Measurements from ENCODE around the gene CDH15. TPM values are rescaled to one million over a fixed set of nuclear protein-coding genes. Genes with fewer than 3 reads are reported as not detected.

The CDH15 gene
- total and polyA plus RNA-seq, 9 of the 15 experiments (the other 6 are each of a cell fraction or from before 2014, with no cell fraction given): 0.07 to 0.18 TPM; not detected in 7

DNA sequence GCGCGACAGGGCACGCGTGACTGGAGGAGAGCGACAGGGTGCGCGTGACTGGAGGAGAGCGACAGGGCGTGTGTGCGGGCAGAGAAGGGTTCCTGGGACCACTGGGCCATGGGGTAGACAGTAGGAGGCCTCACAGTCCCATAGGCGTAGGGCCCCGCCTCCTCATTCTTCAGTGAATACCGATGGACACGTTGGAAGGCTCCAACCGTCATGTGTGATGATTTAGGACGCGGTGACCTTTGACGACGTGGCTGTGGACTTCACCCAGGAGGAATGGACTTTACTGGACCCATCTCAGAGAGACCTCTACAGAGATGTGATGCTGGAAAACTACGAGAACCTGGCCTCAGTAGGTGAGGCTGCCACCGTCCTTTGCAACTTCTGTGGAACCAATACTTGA is 51.4 kb downstream of the CDH15 start (continued):
- TF ChIP-seq, protein P1, sequence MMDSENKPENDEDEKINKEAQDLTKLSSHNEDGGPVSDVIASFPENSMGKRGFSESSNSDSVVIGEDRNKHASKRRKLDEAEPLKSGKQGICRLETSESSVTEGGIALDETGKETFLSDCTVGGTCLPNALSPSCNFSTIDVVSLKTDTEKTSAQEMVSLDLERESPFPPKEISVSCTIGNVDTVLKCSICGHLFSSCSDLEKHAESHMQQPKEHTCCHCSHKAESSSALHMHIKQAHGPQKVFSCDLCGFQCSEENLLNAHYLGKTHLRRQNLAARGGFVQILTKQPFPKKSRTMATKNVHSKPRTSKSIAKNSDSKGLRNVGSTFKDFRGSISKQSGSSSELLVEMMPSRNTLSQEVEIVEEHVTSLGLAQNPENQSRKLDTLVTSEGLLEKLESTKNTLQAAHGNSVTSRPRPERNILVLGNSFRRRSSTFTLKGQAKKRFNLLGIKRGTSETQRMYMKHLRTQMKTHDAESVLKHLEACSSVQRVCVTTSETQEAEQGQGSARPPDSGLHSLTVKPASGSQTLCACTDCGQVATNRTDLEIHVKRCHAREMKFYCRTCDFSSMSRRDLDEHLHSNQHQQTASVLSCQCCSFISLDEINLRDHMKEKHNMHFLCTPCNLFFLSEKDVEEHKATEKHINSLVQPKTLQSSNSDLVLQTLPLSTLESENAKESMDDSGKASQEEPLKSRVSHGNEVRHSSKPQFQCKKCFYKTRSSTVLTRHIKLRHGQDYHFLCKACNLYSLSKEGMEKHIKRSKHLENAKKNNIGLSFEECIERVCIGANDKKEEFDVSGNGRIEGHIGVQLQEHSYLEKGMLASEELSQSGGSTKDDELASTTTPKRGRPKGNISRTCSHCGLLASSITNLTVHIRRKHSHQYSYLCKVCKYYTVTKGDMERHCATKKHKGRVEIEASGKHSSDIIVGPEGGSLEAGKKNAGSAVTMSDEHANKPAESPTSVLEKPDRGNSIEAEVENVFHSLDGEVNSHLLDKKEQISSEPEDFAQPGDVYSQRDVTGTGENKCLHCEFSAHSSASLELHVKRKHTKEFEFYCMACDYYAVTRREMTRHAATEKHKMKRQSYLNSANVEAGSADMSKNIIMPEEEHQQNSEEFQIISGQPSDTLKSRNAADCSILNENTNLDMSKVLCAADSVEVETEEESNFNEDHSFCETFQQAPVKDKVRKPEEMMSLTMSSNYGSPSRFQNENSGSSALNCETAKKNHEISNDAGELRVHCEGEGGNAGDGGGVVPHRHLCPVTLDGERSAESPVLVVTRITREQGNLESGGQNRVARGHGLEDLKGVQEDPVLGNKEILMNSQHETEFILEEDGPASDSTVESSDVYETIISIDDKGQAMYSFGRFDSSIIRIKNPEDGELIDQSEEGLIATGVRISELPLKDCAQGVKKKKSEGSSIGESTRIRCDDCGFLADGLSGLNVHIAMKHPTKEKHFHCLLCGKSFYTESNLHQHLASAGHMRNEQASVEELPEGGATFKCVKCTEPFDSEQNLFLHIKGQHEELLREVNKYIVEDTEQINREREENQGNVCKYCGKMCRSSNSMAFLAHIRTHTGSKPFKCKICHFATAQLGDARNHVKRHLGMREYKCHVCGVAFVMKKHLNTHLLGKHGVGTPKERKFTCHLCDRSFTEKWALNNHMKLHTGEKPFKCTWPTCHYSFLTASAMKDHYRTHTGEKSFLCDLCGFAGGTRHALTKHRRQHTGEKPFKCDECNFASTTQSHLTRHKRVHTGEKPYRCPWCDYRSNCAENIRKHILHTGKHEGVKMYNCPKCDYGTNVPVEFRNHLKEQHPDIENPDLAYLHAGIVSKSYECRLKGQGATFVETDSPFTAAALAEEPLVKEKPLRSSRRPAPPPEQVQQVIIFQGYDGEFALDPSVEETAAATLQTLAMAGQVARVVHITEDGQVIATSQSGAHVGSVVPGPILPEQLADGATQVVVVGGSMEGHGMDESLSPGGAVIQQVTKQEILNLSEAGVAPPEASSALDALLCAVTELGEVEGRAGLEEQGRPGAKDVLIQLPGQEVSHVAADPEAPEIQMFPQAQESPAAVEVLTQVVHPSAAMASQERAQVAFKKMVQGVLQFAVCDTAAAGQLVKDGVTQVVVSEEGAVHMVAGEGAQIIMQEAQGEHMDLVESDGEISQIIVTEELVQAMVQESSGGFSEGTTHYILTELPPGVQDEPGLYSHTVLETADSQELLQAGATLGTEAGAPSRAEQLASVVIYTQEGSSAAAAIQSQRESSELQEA (IDR thresholded peaks at IDR 0.05; ENCODE audit: low read depth): no peak
- TF ChIP-seq, protein P2, sequence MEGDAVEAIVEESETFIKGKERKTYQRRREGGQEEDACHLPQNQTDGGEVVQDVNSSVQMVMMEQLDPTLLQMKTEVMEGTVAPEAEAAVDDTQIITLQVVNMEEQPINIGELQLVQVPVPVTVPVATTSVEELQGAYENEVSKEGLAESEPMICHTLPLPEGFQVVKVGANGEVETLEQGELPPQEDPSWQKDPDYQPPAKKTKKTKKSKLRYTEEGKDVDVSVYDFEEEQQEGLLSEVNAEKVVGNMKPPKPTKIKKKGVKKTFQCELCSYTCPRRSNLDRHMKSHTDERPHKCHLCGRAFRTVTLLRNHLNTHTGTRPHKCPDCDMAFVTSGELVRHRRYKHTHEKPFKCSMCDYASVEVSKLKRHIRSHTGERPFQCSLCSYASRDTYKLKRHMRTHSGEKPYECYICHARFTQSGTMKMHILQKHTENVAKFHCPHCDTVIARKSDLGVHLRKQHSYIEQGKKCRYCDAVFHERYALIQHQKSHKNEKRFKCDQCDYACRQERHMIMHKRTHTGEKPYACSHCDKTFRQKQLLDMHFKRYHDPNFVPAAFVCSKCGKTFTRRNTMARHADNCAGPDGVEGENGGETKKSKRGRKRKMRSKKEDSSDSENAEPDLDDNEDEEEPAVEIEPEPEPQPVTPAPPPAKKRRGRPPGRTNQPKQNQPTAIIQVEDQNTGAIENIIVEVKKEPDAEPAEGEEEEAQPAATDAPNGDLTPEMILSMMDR (IDR thresholded peaks at IDR 0.05 in 2 of 3, conservative IDR thresholded peaks at IDR 0.05 in 1 of 3; ENCODE audit: insufficient read depth in 2 of 3, low read depth in 1 of 3, low read length in 3 of 3): no peak
- TF ChIP-seq, protein P3, sequence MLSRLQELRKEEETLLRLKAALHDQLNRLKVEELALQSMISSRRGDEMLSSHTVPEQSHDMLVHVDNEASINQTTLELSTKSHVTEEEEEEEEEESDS (CRISPR knock-in tag; IDR thresholded peaks at IDR 0.05): no peak
- TF ChIP-seq ARNT (IDR thresholded peaks at IDR 0.05): no peak
- no peak for TF ChIP-seq ZEB2 (IDR thresholded peaks at IDR 0.05)

Measured in K562 (cell line).